ENCODE data around the gene MALRD1.

Gene MALRD1

DNA sequence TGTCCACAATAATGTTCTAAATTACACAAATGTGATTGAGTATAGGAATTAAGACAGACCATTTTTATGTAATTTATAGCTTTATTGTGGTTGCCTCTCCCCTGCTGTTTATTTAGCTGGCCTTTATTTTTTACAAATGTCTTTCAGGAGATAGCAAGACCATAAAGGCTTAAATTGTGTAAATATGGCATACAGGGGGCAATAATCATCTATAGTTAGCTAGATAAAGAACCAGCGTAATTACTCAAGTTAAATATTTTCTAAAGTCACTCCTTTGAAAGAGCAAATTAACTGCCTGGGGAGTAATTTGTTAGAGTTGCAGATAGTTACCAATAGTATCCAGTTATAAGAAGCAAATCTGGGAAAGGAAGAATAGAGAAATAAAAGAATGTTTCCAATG is at the start of gene MALRD1:
MALRD1 (plus strand) TSS at position 313 of the 400 bp plus-strand sequence. CDS start 138 bp downstream, outside the sequence.
- no peak for DNase-seq (ENCODE audit: low read depth in 2 of 2)

DNA sequence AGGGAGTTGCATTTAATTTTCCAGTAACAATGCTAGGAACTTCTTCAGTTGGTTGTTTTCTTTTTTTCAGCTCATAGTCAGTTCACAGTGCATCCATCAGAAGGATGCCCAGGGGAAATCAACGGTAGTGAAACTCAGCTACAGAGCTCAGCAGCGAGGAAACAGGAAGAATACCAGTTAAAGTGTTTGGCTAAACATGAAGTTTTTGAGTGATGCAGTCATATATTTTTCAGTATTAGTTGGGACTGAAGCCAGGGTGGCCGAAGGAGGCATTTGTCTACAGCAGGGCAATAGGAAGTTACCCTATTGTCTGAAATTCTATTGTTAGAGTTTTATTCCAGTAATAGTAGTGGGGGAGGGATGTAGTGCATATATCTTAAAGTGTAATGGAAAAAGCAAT is 45.3 kb upstream of the MALRD1 start:
- DNase-seq (ENCODE audit: low read depth in 2 of 2), result no peak

DNA sequence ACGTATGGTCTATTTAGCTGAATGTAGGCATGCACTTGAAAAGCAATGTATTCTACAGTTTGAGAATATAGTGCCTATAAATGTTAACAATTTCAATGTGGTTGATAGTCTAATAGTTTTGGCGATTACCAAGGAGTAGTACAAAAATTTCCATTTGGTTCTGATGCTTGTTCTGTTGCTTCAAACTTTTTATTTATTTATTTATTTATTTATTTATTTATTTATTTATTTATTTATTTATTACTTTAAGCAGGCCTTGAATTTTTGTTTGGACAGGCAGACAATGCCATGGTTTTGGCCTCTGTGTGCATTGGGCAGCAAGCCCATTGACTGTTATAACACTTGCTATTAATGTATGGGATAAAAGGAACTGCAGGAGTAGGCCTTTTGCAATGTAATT is 36.5 kb upstream of the MALRD1 start:
- no peak for DNase-seq (ENCODE audit: low read depth in 2 of 2)

DNA sequence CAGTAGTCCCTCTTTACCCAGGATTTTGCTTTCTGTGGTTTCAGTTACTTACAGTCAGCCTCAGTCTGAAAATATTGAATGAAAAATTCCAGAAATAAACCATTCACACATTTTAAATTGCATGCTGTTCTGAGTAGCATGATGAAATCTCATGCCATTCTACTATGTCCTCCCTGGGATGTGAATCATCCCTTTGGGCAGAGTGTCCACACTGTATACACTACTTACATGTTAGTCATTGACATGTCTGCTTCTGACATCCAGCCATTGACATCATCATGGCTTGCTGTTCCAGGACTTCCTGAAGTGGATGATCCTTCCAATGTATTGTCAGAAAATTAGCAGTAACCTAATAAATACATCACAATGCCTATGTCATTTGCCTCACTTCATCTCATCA is 34.6 kb upstream of the MALRD1 start:
- DNase-seq (ENCODE audit: low read depth in 2 of 2), result no peak

DNA sequence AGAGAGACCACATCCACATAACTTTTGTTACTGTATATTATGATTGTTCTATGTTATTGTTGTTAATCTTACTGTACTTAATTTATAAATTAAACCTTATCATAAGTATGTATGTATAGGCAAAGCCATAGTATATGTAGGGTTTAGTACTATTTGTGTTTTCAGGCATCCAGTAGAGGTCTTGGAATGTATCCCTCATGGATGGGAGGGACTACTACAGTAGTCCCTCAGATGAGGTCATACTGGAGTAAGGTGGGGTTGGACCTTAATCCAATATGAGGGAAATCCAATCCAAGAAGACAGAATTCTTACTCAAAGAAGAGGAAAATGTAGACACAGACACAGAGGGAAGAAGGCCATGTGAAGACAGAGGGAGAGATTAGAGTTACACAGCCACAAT is 34.1 kb upstream of the MALRD1 start:
- DNase-seq (ENCODE audit: low read depth in 2 of 2), result no peak

DNA sequence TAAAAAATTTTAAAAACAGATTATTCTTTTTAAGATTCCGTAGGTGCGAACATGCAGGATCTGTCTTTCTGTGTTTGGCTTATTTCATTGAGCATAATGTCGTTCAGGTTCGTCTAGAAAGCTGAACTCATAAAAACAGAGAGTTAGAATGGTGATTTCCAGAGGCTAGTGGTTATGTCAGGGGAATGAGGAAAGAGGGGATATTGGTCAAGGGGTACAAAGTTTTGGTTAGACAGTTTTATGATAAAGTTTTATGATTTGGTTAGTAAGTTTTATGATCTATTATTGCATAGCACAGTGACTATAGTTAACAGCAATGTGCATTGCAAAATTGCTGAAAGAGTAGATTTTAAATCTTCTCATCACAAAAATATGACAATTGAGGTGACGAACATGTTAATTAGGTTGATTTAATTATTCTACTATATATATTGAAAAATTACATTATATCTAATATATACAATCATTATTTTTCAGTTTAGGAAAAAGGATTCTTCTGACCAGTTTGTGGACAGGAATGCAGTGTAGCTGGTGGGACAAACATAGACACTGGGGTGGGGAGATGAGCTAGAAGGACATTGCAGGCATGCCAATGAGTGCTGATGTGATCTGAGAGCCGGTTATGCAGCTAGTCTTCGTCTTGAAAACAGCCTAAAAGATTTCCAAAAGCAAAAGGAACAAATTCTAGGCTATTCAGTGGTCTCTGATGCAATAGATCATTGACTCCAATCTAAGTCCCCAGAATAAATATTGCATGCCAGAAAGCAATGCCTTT is 31.3 kb upstream of the MALRD1 start:
- no peak for DNase-seq (ENCODE audit: low read depth in 2 of 2)

GRCh38 chr10:19021162-19021561 is 27.4 kb upstream of the MALRD1 start:
- DNase-seq (ENCODE audit: low read depth in 2 of 2), result no peak

- no peak for DNase-seq (ENCODE audit: low read depth in 2 of 2)
Measured at GRCh38 chr10:19024611-19025010, 24.0 kb upstream of the MALRD1 start.

DNA sequence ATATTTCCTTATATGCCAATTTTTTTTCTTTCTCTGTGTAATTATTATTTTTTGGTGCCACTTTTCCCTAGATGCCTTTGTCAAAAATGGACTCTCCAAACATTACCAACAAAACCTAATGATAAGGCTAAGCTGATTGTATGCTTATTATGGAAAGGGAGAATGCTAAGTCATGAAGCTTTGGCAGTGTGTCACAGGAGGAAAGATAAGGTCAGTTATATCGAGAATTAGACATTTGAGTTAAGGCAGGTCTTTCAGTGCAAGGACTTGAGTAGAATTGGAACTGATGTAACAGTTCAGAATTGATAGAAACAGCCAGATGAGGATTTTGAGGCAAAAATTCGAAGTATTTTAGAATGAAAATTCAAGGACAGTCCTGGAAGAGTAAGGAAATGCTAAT is 16.8 kb upstream of the MALRD1 start:
- no peak for DNase-seq (ENCODE audit: low read depth in 2 of 2)

DNA sequence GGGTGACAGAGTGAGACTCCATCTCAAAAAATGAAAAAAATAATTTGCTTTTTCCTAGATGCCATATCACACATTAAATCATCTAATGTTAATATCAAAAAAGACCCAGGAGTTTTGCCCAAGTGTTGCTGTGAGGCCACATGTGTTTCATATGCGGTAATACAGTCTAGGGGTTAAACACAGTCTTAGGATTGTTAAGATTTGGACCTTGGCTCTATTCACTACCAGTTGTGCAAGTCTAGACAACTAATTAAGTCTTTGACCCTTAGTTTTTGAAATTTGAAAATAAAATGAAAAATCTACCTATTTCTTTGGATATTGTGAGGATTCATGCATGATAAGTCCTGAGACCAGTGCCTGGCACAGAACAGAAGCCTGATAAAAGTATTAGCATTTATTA is 14.9 kb upstream of the MALRD1 start:
- no peak for DNase-seq (ENCODE audit: low read depth in 2 of 2)

GRCh38 chr10:19041171-19041570 is 7.4 kb upstream of the MALRD1 start:
- no peak for DNase-seq (ENCODE audit: low read depth in 2 of 2)

DNA sequence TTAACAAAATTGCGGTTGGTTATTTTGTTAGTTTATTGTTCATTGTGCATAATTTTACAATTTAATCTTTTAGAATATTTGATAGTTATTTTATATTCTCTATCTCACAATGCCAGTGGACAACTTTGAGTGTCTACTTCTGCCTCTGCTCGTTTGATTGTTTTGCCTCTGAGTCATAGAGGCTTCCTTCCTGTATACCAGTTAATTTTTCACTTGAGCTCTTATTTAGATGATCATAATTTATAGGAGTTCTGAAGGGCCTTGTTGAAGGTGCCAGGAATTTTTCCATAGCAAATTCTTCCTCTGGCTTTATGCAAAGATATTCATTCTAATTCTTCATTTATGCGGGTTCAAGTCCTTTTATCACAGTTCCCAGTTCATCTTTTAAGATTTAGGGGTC is 5.2 kb upstream of the MALRD1 start:
- no peak for DNase-seq (ENCODE audit: low read depth in 2 of 2)

DNA sequence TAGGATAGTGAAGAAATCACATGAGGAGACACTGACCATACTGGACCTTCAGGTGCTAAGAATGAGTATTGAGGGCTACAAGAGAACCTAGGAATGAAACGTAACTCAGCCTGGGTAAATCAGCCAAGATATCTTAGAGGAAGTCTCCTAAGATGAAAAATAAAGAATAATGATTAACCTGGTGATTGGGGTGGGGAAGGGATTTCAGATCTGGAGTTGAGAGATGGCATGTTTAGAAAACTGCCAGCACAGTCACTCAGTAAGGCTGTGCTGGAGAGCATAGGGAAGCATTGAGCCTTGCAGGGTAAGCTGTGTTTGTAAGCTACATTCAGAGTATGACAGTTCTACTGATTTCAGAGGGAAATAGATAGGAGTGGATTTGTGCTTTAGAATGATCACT is 1.9 kb upstream of the MALRD1 start:
- DNase-seq (ENCODE audit: low read depth in 2 of 2), result no peak

- DNase-seq (ENCODE audit: low read depth in 2 of 2), result no peak
Measured at GRCh38 chr10:19048891-19049290, 290 bp downstream of the MALRD1 start.

DNA sequence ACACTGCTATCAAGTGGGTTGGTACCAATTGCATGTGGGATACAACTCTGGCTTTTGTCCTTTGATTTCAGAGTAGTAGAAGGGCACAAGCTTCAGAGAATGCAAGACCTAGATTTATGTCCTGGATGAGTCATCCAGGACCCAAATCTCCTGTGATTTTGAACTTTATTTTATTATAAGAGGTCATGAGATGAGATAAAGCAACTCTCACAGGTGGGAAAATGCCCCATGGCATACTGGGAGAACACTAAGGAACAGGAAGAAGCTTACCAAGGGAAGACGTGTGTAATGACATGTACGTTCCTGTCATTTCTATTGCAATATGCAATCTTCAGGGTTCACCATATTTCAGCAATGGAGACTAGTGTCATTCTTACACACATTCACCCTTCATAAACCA is 966 bp downstream of the MALRD1 start:
- no peak for DNase-seq (ENCODE audit: low read depth in 2 of 2)

DNA sequence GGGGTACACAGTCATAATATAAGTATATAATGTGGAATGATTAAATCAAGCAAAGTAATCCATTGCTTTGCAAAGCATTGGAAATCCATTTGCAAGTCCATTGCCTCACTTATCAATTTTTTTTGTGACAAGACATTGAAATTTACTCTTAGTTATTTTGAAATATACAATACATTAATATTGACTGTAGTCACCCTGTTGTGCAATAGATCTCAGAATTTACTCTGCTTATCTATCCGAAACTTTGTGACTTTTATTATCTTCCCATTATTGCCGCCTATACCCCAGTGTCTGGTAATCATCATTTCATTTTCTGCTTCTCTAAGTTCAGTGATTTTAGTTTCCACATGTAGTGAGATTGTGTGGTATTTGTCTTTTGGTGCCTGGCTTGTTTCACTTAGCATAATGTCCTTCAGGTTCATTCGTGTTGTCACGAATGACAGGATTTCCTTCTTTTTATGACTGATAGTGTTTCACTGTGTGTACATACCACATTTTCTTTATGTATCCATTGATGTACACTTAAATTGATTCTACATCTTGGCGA is 5.8 kb downstream of the MALRD1 start:
- no peak for DNase-seq (ENCODE audit: low read depth in 2 of 2)

DNA sequence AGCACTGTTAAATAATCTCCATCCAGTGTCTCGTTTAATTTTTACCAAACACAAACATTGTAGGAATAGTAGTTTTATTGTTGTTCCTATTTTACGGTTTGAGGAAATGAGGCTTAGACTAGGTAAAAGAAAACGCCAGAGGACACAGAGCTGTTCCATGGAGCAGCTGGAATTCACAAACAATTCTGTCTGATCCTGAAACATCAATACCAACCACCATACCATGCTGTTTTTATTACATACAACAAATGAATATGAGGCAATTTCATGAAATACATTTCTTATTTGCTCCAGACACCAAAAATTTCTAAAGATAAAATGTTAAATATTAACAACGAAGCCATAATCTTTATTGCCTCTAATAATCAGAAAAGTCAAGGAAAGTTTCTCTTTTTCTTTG is 9.4 kb downstream of the MALRD1 start:
- no peak for DNase-seq (ENCODE audit: low read depth in 2 of 2)

DNA sequence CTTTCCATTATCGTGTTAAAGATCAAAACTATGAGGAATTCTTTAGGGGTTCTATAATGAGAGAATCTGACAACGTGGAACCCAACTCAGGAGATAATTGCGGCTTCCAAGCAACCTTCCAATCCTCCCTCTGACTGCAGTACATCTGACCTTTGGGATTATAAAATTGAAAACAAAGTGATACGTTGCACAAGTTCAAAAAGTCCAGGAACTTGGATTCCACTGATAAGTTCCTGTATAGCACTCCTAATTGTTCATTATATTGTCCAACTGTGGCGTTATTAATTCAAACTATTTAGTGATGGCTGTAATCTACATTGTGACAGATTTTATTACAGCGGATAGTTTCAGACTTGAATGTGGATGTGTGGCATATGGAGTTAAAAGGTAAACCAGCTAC is 15.4 kb downstream of the MALRD1 start:
- no peak for DNase-seq (ENCODE audit: low read depth in 2 of 2)

DNA sequence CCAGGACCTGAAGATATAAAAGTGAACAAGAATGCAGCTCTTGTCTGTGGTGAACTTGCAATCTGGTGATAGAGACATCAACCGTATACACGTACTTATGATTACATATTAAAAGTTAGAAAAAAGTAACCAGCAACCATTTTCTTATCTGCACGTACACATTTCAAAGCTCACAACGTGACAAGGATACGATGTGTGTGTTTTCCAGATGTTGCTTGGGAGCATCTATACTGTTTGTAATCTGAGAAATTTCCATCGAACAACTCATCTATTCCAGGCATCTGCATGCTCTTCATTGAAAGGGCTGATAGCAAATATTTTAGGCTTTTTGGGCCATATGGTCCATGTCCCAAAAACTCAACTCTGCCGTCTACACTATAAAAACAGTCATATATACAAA is 23.3 kb downstream of the MALRD1 start:
- no peak for DNase-seq (ENCODE audit: low read depth in 2 of 2)

DNA sequence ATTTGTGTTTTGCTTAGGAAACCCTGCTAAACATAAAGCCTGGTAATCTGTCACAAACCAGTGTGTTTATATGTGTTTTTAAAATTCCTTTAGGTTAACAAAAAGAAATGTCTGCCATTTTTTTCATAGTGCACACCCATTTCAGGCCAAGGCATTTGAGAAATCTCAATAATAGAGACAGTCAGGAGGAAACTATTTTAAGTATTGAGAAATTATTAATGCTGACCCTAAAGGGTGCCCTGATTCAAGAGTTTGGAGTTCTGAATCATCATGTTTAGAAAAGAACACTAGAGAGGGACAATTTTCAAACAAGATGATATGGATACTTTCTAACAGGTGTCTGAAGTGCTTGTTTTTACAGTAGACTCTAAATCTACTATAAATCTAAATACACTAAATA is 28.7 kb downstream of the MALRD1 start:
- no peak for DNase-seq (ENCODE audit: low read depth in 2 of 2)

DNA sequence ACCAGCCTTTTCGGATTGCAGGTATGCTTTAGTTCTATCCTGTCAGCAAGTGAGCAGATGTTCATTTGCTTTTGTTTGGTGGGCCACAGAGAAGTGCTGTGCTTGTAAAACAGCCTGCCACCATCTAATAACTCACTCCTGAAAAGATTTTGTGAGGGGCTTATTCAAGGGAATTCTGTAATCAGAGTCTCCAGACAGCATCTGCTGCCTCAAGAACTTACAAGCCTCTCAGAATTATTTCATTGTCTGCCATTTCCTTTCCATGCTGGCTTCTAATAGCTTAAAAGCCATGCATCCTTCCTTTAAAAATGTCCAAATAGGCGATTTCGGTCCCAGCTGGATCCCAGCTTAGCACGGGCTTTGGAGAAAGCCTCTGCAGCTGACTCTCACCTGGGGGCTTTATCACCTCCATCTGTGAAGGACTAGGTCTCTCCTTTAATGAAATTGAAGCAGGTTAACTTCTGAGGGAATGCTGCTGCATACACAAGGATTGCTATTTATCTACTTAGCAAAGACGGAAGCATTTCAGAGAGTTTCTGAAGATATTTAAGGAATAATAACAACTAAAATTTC is 48.0 kb downstream of the MALRD1 start:
- no peak for DNase-seq (ENCODE audit: low read depth in 2 of 2)

GRCh38 chr10:19097151-19097550 is 48.5 kb downstream of the MALRD1 start:
- DNase-seq (ENCODE audit: low read depth in 2 of 2), result no peak

GRCh38 chr10:19098803-19099202 is 50.2 kb downstream of the MALRD1 start:
- no peak for DNase-seq (ENCODE audit: low read depth in 2 of 2)

GRCh38 chr10:19107406-19107805 is 58.8 kb downstream of the MALRD1 start:
- DNase-seq (ENCODE audit: low read depth in 2 of 2), result no peak
